Stromal cell of bone marrow (primary cell): ENCODE results near the gene MGAT5B.

Experiments used
- DNase-seq: peaks from one replicate; pipeline ENCODE4 v3.0.0-alpha.2; 2012; ENCODE audit warnings: low read depth

MGAT5B gene

GRCh38 chr17:76905036-76905435 is 36.8 kb downstream of the MGAT5B start:
- DNase-seq, result no peak

GRCh38 chr17:76905836-76906235 is 37.6 kb downstream of the MGAT5B start:
- no peak for DNase-seq

GRCh38 chr17:76906463-76906862 is 38.3 kb downstream of the MGAT5B start:
- no peak for DNase-seq

- DNase-seq, result no peak
Observed at GRCh38 chr17:76907352-76907751, 39.1 kb downstream of the MGAT5B start.

- peak; percentile 5 for DNase-seq
Observed at GRCh38 chr17:76909971-76910760, 42.0 kb downstream of the MGAT5B start.

GRCh38 chr17:76911299-76912017 is 43.3 kb downstream of the MGAT5B start:
- no peak for DNase-seq

- DNase-seq, result no peak
Observed at GRCh38 chr17:76912421-76913164, 44.4 kb downstream of the MGAT5B start.

GRCh38 chr17:76914937-76915336 is 46.7 kb downstream of the MGAT5B start:
- no peak for DNase-seq

GRCh38 chr17:76915840-76916510 is 47.8 kb downstream of the MGAT5B start:
- DNase-seq, result no peak

- DNase-seq, result no peak
Observed at GRCh38 chr17:76917829-76918228, 49.6 kb downstream of the MGAT5B start.

- DNase-seq, result no peak
Observed at GRCh38 chr17:76918811-76919210, 50.6 kb downstream of the MGAT5B start.

GRCh38 chr17:76920364-76921139 is 52.3 kb downstream of the MGAT5B start:
- DNase-seq, result no peak

GRCh38 chr17:76921340-76922036 is 53.3 kb downstream of the MGAT5B start:
- no peak for DNase-seq

GRCh38 chr17:76922084-76922483 is 53.9 kb downstream of the MGAT5B start:
- DNase-seq, result no peak

- DNase-seq, result no peak
Observed at GRCh38 chr17:76922967-76923366, 54.8 kb downstream of the MGAT5B start.

- DNase-seq, result no peak
Observed at GRCh38 chr17:76923491-76923890, 55.3 kb downstream of the MGAT5B start.

GRCh38 chr17:76924345-76925342 is 56.4 kb downstream of the MGAT5B start:
- DNase-seq, result no peak

- DNase-seq, result no peak
Observed at GRCh38 chr17:76925441-76925891, 57.3 kb downstream of the MGAT5B start.

GRCh38 chr17:76926237-76926866 is 58.1 kb downstream of the MGAT5B start:
- no peak for DNase-seq
